ENCODE measurements around the gene CCDC148.

The CCDC148 gene

DNA sequence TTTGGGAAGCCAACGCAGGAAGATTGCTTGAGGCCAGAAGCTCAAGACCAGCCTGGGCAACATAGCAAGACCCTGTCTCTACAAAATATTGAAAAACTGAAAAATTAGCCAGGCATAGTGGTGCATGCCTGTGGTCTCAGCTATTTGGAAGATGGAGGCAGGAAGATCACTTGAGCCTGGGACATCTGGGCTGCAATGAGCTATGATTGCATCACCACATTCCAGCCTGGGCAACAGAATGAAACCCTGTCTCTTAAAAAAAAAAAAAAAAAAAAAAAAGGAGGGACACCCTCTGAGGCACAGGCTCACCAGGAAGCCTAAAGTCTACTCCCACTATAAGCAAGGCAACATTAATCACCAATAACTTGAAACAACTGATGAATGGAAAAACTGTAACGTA, 151.1 kb downstream of the CCDC148 start:
- no peak overlapping the region for H3K4me3 ChIP-seq (ENCODE audit: low read depth, low read length)
- no peaks in the 10 kb centered on the region for H3K9me3 ChIP-seq (ENCODE audit: control insufficient read depth, insufficient read depth, low read depth, low read length)
- no peak for TF ChIP-seq BCL11A (tag by site-specific recombination; IDR thresholded peaks at IDR 0.05; ENCODE audit: low read depth)
- TF ChIP-seq, protein P1, sequence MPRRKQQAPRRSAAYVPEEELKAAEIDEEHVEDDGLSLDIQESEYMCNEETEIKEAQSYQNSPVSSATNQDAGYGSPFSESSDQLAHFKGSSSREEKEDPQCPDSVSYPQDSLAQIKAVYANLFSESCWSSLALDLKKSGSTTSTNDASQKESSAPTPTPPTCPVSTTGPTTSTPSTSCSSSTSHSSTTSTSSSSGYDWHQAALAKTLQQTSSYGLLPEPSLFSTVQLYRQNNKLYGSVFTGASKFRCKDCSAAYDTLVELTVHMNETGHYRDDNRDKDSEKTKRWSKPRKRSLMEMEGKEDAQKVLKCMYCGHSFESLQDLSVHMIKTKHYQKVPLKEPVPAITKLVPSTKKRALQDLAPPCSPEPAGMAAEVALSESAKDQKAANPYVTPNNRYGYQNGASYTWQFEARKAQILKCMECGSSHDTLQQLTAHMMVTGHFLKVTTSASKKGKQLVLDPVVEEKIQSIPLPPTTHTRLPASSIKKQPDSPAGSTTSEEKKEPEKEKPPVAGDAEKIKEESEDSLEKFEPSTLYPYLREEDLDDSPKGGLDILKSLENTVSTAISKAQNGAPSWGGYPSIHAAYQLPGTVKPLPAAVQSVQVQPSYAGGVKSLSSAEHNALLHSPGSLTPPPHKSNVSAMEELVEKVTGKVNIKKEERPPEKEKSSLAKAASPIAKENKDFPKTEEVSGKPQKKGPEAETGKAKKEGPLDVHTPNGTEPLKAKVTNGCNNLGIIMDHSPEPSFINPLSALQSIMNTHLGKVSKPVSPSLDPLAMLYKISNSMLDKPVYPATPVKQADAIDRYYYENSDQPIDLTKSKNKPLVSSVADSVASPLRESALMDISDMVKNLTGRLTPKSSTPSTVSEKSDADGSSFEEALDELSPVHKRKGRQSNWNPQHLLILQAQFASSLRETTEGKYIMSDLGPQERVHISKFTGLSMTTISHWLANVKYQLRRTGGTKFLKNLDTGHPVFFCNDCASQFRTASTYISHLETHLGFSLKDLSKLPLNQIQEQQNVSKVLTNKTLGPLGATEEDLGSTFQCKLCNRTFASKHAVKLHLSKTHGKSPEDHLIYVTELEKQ (tag by site-specific recombination; IDR thresholded peaks at IDR 0.05; ENCODE audit: borderline replicate concordance), result no peak
- TF ChIP-seq ZSCAN30 (tag by site-specific recombination; IDR thresholded peaks at IDR 0.05), result no peak
- TF ChIP-seq, protein P2, sequence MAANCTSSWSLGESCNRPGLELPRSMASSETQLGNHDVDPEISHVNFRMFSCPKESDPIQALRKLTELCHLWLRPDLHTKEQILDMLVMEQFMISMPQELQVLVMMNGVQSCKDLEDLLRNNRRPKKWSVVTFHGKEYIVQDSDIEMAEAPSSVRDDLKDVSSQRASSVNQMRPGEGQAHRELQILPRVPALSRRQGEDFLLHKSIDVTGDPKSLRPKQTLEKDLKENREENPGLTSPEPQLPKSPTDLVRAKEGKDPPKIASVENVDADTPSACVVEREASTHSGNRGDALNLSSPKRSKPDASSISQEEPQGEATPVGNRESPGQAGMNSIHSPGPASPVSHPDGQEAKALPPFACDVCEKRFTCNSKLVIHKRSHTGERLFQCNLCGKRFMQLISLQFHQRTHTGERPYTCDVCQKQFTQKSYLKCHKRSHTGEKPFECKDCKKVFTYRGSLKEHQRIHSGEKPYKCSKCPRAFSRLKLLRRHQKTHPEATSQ (tag by site-specific recombination; IDR thresholded peaks at IDR 0.05), result no peak
- no peak for TF ChIP-seq ZNF16 (tag by site-specific recombination; IDR thresholded peaks at IDR 0.05; ENCODE audit: low read depth)
- no peak for TF ChIP-seq ZNF423 (tag by site-specific recombination; IDR thresholded peaks at IDR 0.05)
- TF ChIP-seq ZNF391 (tag by site-specific recombination; IDR thresholded peaks at IDR 0.05; ENCODE audit: borderline replicate concordance, low read depth), result no peak
- TF ChIP-seq, protein P3, sequence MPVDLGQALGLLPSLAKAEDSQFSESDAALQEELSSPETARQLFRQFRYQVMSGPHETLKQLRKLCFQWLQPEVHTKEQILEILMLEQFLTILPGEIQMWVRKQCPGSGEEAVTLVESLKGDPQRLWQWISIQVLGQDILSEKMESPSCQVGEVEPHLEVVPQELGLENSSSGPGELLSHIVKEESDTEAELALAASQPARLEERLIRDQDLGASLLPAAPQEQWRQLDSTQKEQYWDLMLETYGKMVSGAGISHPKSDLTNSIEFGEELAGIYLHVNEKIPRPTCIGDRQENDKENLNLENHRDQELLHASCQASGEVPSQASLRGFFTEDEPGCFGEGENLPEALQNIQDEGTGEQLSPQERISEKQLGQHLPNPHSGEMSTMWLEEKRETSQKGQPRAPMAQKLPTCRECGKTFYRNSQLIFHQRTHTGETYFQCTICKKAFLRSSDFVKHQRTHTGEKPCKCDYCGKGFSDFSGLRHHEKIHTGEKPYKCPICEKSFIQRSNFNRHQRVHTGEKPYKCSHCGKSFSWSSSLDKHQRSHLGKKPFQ (tag by site-specific recombination; IDR thresholded peaks at IDR 0.05), result no peak
- no peak for TF ChIP-seq ZNF555 (tag by site-specific recombination; conservative IDR thresholded peaks at IDR 0.05)
- TF ChIP-seq, protein P4, sequence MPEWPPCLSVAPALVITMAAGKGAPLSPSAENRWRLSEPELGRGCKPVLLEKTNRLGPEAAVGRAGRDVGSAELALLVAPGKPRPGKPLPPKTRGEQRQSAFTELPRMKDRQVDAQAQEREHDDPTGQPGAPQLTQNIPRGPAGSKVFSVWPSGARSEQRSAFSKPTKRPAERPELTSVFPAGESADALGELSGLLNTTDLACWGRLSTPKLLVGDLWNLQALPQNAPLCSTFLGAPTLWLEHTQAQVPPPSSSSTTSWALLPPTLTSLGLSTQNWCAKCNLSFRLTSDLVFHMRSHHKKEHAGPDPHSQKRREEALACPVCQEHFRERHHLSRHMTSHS (tag by site-specific recombination; IDR thresholded peaks at IDR 0.05), result no peak
- TF ChIP-seq ZNF654 (tag by site-specific recombination; IDR thresholded peaks at IDR 0.05; ENCODE audit: low read depth), result no peak
- no peak for TF ChIP-seq FEZF1 (tag by site-specific recombination; IDR thresholded peaks at IDR 0.05)
- no peak for TF ChIP-seq ZNF114 (tag by site-specific recombination; IDR thresholded peaks at IDR 0.05)
- no peak for TF ChIP-seq KLF10 (tag by site-specific recombination; IDR thresholded peaks at IDR 0.05)
- TF ChIP-seq ZNF138 (tag by site-specific recombination; IDR thresholded peaks at IDR 0.05; ENCODE audit: borderline replicate concordance), result no peak
- TF ChIP-seq ZNF184 (tag by site-specific recombination; IDR thresholded peaks at IDR 0.05), result no peak
- TF ChIP-seq ZNF274 (IDR thresholded peaks at IDR 0.05; ENCODE audit: low read length), result no peak
- TF ChIP-seq ZNF274 (tag by site-specific recombination; IDR thresholded peaks at IDR 0.05; ENCODE audit: borderline replicate concordance), result no peak
- no peak for TF ChIP-seq ZNF514 (tag by site-specific recombination; IDR thresholded peaks at IDR 0.05)
- no peak for TF ChIP-seq MZF1 (tag by site-specific recombination; IDR thresholded peaks at IDR 0.05; ENCODE audit: borderline replicate concordance)
- TF ChIP-seq KLF16 (tag by site-specific recombination; IDR thresholded peaks at IDR 0.05), result no peak
- ChIA-PET POLR2A (no interaction called here), CTCF (no interaction called here)
- no peaks in the 10 kb centered on the region for H3K36me3 ChIP-seq (ENCODE audit: control insufficient read depth in 2 of 2, insufficient read depth in 1 of 2, low read length in 2 of 2)
- H3K27ac ChIP-seq (ENCODE audit: extremely low read depth, low read depth, low read length), result no peak overlapping the region
- no peaks in the 10 kb centered on the region for H3K4me1 ChIP-seq (ENCODE audit: control insufficient read depth, insufficient read depth, low read length)
